GM18519 (cell line): ENCODE data around the gene INSIG1.

Experiments used
- ATAC-seq: cut with Tn5 transposase; IDR thresholded peaks from one replicate; pipeline ENCODE4 v1.9.1; 2021; ENCODE audit warnings: mild to moderate bottlenecking, moderate library complexity; ENCODE audit not compliant: unreplicated experiment, low FRiP score

Gene INSIG1

GRCh38 chr7:155298834-155299534, 1.3 kb downstream of the INSIG1 start:
- peak; percentile 55 for ATAC-seq

GRCh38 chr7:155299535-155300202, 2.0 kb downstream of the INSIG1 start:
- ATAC-seq: no peak

- no peak for ATAC-seq
Measured at GRCh38 chr7:155300641-155301452, 3.2 kb downstream of the INSIG1 start.

- no peak for ATAC-seq
Measured at GRCh38 chr7:155303039-155303593, 5.4 kb downstream of the INSIG1 start.

- no peak for ATAC-seq
Measured at GRCh38 chr7:155303897-155304296, 6.2 kb downstream of the INSIG1 start.

GRCh38 chr7:155305231-155305904, 7.7 kb downstream of the INSIG1 start:
- ATAC-seq: no peak

GRCh38 chr7:155306673-155307470, 9.2 kb downstream of the INSIG1 start:
- no peak for ATAC-seq

GRCh38 chr7:155308330-155309020, 10.8 kb downstream of the INSIG1 start:
- no peak for ATAC-seq

- ATAC-seq: no peak
Measured at GRCh38 chr7:155309021-155309338, 11.3 kb downstream of the INSIG1 start.

GRCh38 chr7:155310425-155311114, 12.9 kb downstream of the INSIG1 start:
- no peak for ATAC-seq

GRCh38 chr7:155311826-155312537, 14.3 kb downstream of the INSIG1 start:
- no peak for ATAC-seq

GRCh38 chr7:155312633-155313032, 15.0 kb downstream of the INSIG1 start:
- no peak for ATAC-seq

- ATAC-seq: no peak
Measured at GRCh38 chr7:155313096-155313495, 15.4 kb downstream of the INSIG1 start.

GRCh38 chr7:155315977-155316376, 18.3 kb downstream of the INSIG1 start:
- no peak for ATAC-seq

GRCh38 chr7:155316427-155317113, 18.9 kb downstream of the INSIG1 start:
- no peak for ATAC-seq

- ATAC-seq: no peak
Measured at GRCh38 chr7:155317114-155317434, 19.4 kb downstream of the INSIG1 start.

GRCh38 chr7:155318245-155318644, 20.6 kb downstream of the INSIG1 start:
- no peak for ATAC-seq

GRCh38 chr7:155322530-155322929, 24.9 kb downstream of the INSIG1 start:
- ATAC-seq: no peak
